VCaP (cell line): Measurements from ENCODE around the gene NPPC.
"Not testable (repeated sequence)": the region's sequence is repeated elsewhere in the genome, so short reads cannot be mapped to it uniquely, and the experiment has no call there.

Experiments used
- H3K27ac ChIP-seq: fragments of 450-650 bp; 2 replicates; pipeline ENCODE4 v1.5.1; 2017
- CTCF ChIP-seq: fragments of 450-650 bp; conservative IDR thresholded peaks from 2 replicates; pipeline ENCODE4 v1.5.1; 2017; ENCODE audit warnings: mild to moderate bottlenecking, moderate library complexity

NPPC gene

GRCh38 chr2:231918501-231919330 is 7.5 kb downstream of the NPPC start:
- H3K27ac ChIP-seq: no peak overlapping the region
- no peak for TF ChIP-seq CTCF

- no peak for TF ChIP-seq CTCF
- H3K27ac ChIP-seq: no peak overlapping the region
These were observed 8.7 kb downstream of the NPPC start for GRCh38 chr2:231917280-231918066.

- no peak overlapping the region for H3K27ac ChIP-seq
- no peak for TF ChIP-seq CTCF
These were observed 12.0 kb downstream of the NPPC start for GRCh38 chr2:231914077-231914690.

- H3K27ac ChIP-seq: no peak overlapping the region
- no peak for TF ChIP-seq CTCF
These were observed 14.8 kb downstream of the NPPC start for GRCh38 chr2:231911381-231911780.

- no peak for TF ChIP-seq CTCF
- H3K27ac ChIP-seq: no peak overlapping the region
These were observed 15.4 kb downstream of the NPPC start for GRCh38 chr2:231910771-231911170.

- H3K27ac ChIP-seq: not testable (repeated sequence)
These were observed 16.0 kb downstream of the NPPC start for GRCh38 chr2:231910161-231910560.

- TF ChIP-seq CTCF: no peak
- no peak overlapping the region for H3K27ac ChIP-seq
These were observed 16.6 kb downstream of the NPPC start for GRCh38 chr2:231909631-231910030.
